Measurements from ENCODE around the gene NTN1.

- TF ChIP-seq CTCF (IDR thresholded peaks at IDR 0.05; ENCODE audit: low read depth, low read length, poor library complexity, severe bottlenecking) (no peak), EZH2phosphoT487 (IDR thresholded peaks at IDR 0.05; ENCODE audit: borderline replicate concordance, low read length) (no peak)
Observed at GRCh38 chr17:9217151-9218056, 196.1 kb downstream of the NTN1 start.

Data from DOHH2 (cell line).